SJCRH30 (cell line): ENCODE data around the gene UBE4B. TPM values are rescaled to one million over a fixed set of nuclear protein-coding genes. Genes with fewer than 3 reads are reported as not detected.
"Not testable (repeated sequence)": the region's sequence is repeated elsewhere in the genome, so short reads cannot be mapped to it uniquely, and the experiment has no call there.

Source experiments
- DNase-seq, 2 experiments: peaks; one replicate each; pipeline ENCODE4 v3.0.0-alpha.2; 2015 to 2020
- H3K27ac ChIP-seq: fragments of 250-450 bp; sonication (Bioruptor Pico); 2 replicates; pipeline ENCODE4 v1.5.1; 2020; ENCODE audit warnings: mild to moderate bottlenecking, moderate library complexity
- H3K27me3 ChIP-seq: fragments of 250-450 bp; sonication (Bioruptor Pico); 2 replicates; pipeline ENCODE4 v1.5.1; 2020; ENCODE audit warnings: mild to moderate bottlenecking, moderate library complexity
- H3K36me3 ChIP-seq: fragments of 250-450 bp; sonication (Bioruptor Pico); 2 replicates; pipeline ENCODE4 v1.5.1; 2020; ENCODE audit warnings: mild to moderate bottlenecking, moderate library complexity
- H3K4me1 ChIP-seq: fragments of 250-450 bp; sonication (Bioruptor Pico); 2 replicates; pipeline ENCODE4 v1.5.1; 2020; ENCODE audit warnings: mild to moderate bottlenecking, moderate library complexity
- H3K4me3 ChIP-seq: fragments of 250-450 bp; sonication (Bioruptor Pico); 2 replicates; pipeline ENCODE4 v1.5.1; 2020; ENCODE audit warnings: mild to moderate bottlenecking, moderate library complexity
- H3K9me3 ChIP-seq: fragments of 250-450 bp; sonication (Bioruptor Pico); replicated peaks from 2 replicates; pipeline ENCODE4 v1.5.1; 2020; ENCODE audit warnings: mild to moderate bottlenecking, moderate library complexity
- total RNA-seq: library from RNA; depleted of rRNA; stranded (reverse); fragments of >200 nt; shearing (Covaris generic); gene quantifications from 2 replicates; pipeline ENCODE4 v1.2.3, GENCODE V29; 2014

UBE4B gene
- total RNA-seq, 1 experiment from 2014 or later = 48.1 TPM

- H3K27ac ChIP-seq = no peak overlapping the region
- no peak for DNase-seq
- peaks cover 37% of the 10 kb centered on the region for H3K36me3 ChIP-seq
- 0 out of 2 replicates have a peak, but pooled peaks cover 3% of the 10 kb centered on the region for H3K4me1 ChIP-seq
- H3K27me3 ChIP-seq = no peaks in the 10 kb centered on the region
- H3K4me3 ChIP-seq = no peak overlapping the region
- no peaks in the 10 kb centered on the region for H3K9me3 ChIP-seq
Measured at GRCh38 chr1:10106241-10106640, 73.5 kb downstream of the UBE4B start.

- no peaks in the 10 kb centered on the region for H3K9me3 ChIP-seq
- 0 out of 2 replicates have a peak, but pooled peaks cover 3% of the 10 kb centered on the region for H3K4me1 ChIP-seq
- H3K36me3 ChIP-seq = peaks cover 37% of the 10 kb centered on the region
- no peaks in the 10 kb centered on the region for H3K27me3 ChIP-seq
- no peak for DNase-seq
- no peak overlapping the region for H3K4me3 ChIP-seq
- H3K27ac ChIP-seq = no peak overlapping the region
Measured at GRCh38 chr1:10106756-10107475, 74.2 kb downstream of the UBE4B start.

- not testable (repeated sequence) for H3K4me1 ChIP-seq, H3K27me3 ChIP-seq, H3K27ac ChIP-seq, H3K4me3 ChIP-seq, DNase-seq, H3K9me3 ChIP-seq
- H3K36me3 ChIP-seq = peaks cover 35% of the 10 kb centered on the region
Measured at GRCh38 chr1:10107476-10107847, 74.7 kb downstream of the UBE4B start.

DNA sequence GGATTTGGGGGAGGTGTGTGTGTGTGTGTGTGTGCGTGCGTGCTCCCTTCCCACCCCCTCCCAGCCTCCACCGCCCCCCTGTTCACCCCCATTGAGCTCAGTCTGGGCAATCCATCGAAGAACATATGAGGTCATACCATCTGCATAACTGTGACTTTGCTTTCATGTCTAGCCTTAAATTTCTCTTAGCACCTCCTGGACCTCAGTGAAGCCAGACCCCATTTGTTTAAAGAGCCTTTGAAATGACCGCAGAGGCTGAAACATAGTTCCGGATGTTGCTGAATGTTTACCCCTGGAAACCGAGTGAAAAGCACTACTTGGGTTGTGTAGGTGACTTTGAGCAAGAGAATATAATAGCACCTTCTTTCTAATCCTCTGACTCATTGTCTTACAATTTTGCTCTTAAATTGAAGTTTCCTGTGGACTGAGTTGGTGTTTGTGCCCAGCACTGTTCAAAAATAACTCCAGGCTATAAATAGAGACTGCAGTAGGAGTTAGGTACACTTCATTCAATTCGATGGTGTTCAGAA lies 75.4 kb downstream of the UBE4B start:
- H3K4me3 ChIP-seq = no peak overlapping the region
- no peak for DNase-seq
- peaks cover 32% of the 10 kb centered on the region for H3K36me3 ChIP-seq

DNA sequence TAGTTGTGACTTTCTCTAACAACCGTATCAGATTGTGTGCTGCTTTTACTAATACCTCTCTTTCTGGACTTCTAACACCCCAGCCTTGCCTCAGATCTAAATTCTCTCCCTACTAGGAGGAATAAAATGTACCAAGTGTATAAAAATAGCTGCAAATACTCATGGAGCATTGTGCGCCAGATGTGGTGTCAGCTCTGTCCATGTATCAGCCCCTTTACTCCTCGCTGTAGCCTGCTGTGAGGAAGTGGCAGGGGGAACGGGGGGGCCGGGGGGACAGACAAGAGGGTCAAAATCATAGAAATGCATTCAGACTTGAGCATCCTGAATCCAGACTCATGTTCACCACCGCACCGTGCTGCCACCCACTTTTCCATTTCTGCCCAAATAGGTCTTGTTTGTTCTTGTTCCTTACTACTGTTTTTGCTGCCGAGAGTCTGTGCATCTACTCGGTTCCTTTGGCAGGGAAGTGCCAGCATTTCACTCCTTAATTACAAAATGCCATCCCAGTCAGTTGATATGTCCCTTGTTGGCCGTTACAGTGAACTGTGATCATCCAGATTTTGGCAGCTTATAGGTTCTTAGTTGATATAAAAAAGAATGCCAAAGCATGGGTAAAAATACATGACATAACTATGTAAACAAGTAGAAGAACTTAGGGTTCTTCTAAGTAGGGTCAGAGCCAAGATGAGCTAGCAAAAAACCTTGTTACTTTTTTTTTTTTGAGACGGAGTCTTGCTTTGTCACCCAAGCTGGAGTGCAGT lies 76.4 kb downstream of the UBE4B start:
- peaks cover 26% of the 10 kb centered on the region for H3K36me3 ChIP-seq
- DNase-seq = no peak
- no peaks in the 10 kb centered on the region for H3K9me3 ChIP-seq
- H3K4me3 ChIP-seq = no peak overlapping the region
- no peak overlapping the region for H3K27ac ChIP-seq
- no peaks in the 10 kb centered on the region for H3K27me3 ChIP-seq
- H3K4me1 ChIP-seq = 0 out of 2 replicates have a peak, but pooled peaks cover 3% of the 10 kb centered on the region

More for the DNA sequence above, 75.4 kb downstream of the UBE4B start:
- Histone ChIP-seq H3K9me3 (no peaks in the 10 kb centered on the region), H3K27me3 (no peaks in the 10 kb centered on the region), H3K4me1 (0 out of 2 replicates have a peak, but pooled peaks cover 3% of the 10 kb centered on the region), H3K27ac (no peak overlapping the region)

- Histone ChIP-seq H3K27ac (no peak overlapping the region), H3K36me3 (peaks cover 5% of the 10 kb centered on the region; the same call in 1 of the 2 replicates), H3K4me1 (no peaks in the 10 kb centered on the region), H3K9me3 (no peaks in the 10 kb centered on the region), H3K27me3 (no peaks in the 10 kb centered on the region), H3K4me3 (no peak overlapping the region)
- no peak for DNase-seq
Measured at GRCh38 chr1:10113501-10113900, 80.7 kb downstream of the UBE4B start.

- H3K4me1 ChIP-seq = no peaks in the 10 kb centered on the region
- H3K27me3 ChIP-seq = no peaks in the 10 kb centered on the region
- no peak overlapping the region for H3K27ac ChIP-seq
- H3K36me3 ChIP-seq = peaks cover 8% of the 10 kb centered on the region; the same call in 1 of the 2 replicates
- no peak overlapping the region for H3K4me3 ChIP-seq
- H3K9me3 ChIP-seq = no peaks in the 10 kb centered on the region
- DNase-seq = no peak
Measured at GRCh38 chr1:10114746-10115145, 82.0 kb downstream of the UBE4B start.

DNA sequence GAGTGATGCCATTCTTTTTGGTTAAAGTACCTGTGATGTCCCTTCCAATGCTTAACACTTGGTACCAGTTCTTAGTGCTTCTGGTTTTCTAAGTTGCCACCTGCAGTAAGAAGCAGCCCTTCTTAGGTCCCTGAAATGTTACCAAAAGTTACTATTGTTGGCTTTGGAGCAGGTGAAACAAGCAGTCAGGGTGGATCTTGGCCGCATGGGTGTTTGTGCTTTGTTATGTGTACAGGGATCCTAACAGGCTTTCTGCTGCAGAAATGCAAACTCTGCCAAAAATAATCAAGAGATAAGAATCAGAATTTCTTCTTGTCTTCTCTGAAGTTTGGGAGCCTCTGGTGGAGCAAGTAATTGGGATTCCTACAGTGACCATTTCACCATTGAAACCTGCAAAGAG lies 84.4 kb downstream of the UBE4B start:
- H3K4me1 ChIP-seq = no peaks in the 10 kb centered on the region

GRCh38 chr1:10117865-10118264 lies 85.1 kb downstream of the UBE4B start:
- DNase-seq = no peak
- Histone ChIP-seq H3K4me3 (no peak overlapping the region), H3K9me3 (no peaks in the 10 kb centered on the region), H3K27ac (no peak overlapping the region), H3K36me3 (peaks cover 13% of the 10 kb centered on the region), H3K27me3 (no peaks in the 10 kb centered on the region), H3K4me1 (no peaks in the 10 kb centered on the region)

More for the DNA sequence above, 84.4 kb downstream of the UBE4B start:
- no peaks in the 10 kb centered on the region for H3K27me3 ChIP-seq
- no peak overlapping the region for H3K27ac ChIP-seq
- DNase-seq = no peak
- no peaks in the 10 kb centered on the region for H3K9me3 ChIP-seq
- H3K36me3 ChIP-seq = peaks cover 13% of the 10 kb centered on the region; the same call in 1 of the 2 replicates
- H3K4me3 ChIP-seq = no peak overlapping the region

GRCh38 chr1:10121688-10122087 lies 88.9 kb downstream of the UBE4B start:
- no peaks in the 10 kb centered on the region for H3K9me3 ChIP-seq
- no peak for DNase-seq
- no peak overlapping the region for H3K4me3 ChIP-seq
- no peaks in the 10 kb centered on the region for H3K27me3 ChIP-seq
- H3K36me3 ChIP-seq = peaks cover 8% of the 10 kb centered on the region; the same call in 1 of the 2 replicates
- no peak overlapping the region for H3K27ac ChIP-seq
- no peaks in the 10 kb centered on the region for H3K4me1 ChIP-seq

DNA sequence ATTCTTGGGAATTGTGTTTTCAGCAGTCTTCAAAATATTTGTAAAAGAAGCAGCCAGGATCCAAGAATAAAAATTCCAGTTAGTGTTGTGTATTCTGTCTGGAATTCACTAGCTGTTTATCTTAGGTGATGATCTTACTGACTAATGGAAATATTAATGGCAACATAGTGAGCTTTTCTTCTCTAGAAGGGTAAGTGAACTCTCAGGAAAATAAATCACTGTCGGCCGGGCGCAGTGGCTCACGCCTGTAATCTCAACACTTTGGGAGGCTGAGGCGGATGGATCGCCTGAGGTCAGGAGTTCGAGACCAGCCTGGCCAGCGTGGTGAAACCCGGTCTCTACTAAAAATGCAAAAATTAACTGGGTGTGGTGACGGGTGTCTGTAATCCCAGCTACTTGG lies 90.2 kb downstream of the UBE4B start:
- no peak overlapping the region for H3K27ac ChIP-seq
- DNase-seq = no peak

GRCh38 chr1:10128101-10128765 lies 95.5 kb downstream of the UBE4B start:
- H3K36me3 ChIP-seq = peaks cover 31% of the 10 kb centered on the region
- H3K4me1 ChIP-seq = no peaks in the 10 kb centered on the region
- no peak overlapping the region for H3K27ac ChIP-seq
- no peak for DNase-seq
- H3K9me3 ChIP-seq = no peaks in the 10 kb centered on the region
- no peaks in the 10 kb centered on the region for H3K27me3 ChIP-seq
- H3K4me3 ChIP-seq = no peak overlapping the region

More for the DNA sequence above, 90.2 kb downstream of the UBE4B start:
- H3K36me3 ChIP-seq = peaks cover 8% of the 10 kb centered on the region; the same call in 1 of the 2 replicates
- H3K4me1 ChIP-seq = no peaks in the 10 kb centered on the region
- H3K9me3 ChIP-seq = no peaks in the 10 kb centered on the region
- no peaks in the 10 kb centered on the region for H3K27me3 ChIP-seq
- H3K4me3 ChIP-seq = no peak overlapping the region

DNA sequence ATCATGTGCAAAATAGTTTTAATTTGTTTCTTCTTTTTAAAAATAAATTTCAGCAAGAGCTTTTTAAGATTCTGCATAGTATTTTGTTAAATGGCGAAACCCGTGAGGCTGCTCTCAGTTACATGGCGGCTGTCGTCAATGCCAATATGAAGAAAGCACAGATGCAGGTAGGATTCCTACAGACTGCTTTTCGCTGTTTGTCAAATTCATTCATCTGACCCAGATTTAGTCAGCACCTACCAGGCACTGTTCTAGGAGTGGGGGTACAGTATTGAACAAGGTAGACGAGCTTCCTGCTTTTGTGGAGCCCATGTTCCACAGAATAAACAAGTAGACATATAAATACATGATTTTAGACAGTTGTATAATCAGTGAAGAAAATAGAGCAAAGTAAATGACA lies 99.6 kb downstream of the UBE4B start:
- H3K27ac ChIP-seq = no peak overlapping the region
- no peaks in the 10 kb centered on the region for H3K27me3 ChIP-seq
- H3K4me3 ChIP-seq = no peak overlapping the region
- no peaks in the 10 kb centered on the region for H3K9me3 ChIP-seq
- peaks cover 55% of the 10 kb centered on the region for H3K36me3 ChIP-seq
- no peak for DNase-seq
- no peaks in the 10 kb centered on the region for H3K4me1 ChIP-seq

GRCh38 chr1:10132852-10133251 lies 100.1 kb downstream of the UBE4B start:
- H3K9me3 ChIP-seq = no peaks in the 10 kb centered on the region
- no peaks in the 10 kb centered on the region for H3K4me1 ChIP-seq
- H3K27me3 ChIP-seq = no peaks in the 10 kb centered on the region
- no peak overlapping the region for H3K4me3 ChIP-seq
- H3K36me3 ChIP-seq = peaks cover 58% of the 10 kb centered on the region
- no peak overlapping the region for H3K27ac ChIP-seq
- no peak for DNase-seq

DNA sequence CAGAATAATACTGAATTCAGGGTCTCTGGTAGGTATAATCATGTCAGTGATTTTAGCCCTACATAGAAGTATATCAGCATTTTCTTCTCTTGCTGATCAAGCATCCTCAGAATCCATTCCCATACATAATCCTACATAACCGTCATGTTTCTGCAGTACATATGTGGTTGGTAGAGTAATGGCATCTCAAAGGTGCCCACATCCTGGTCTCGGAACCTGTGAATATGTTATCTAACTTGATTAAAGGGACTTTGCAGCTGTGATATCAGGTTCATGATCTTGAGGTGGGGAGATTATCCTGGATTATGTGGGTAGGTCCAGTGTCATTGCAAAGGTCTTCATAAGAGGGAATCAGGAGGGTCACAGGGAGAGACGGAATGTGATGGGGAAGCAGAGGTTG lies 108.2 kb downstream of the UBE4B start:
- no peak overlapping the region for H3K4me3 ChIP-seq
- no peak for DNase-seq
- H3K27ac ChIP-seq = no peak overlapping the region
- H3K36me3 ChIP-seq = peaks cover 35% of the 10 kb centered on the region
- H3K9me3 ChIP-seq = no peaks in the 10 kb centered on the region
- H3K4me1 ChIP-seq = no peaks in the 10 kb centered on the region
- no peaks in the 10 kb centered on the region for H3K27me3 ChIP-seq
